K562 (cell line): ENCODE results near the gene ASGR1. TPM values are rescaled to one million over a fixed set of nuclear protein-coding genes. Genes with fewer than 3 reads are reported as not detected.

Experiments used
- ATAC-seq: fragments of 200-7000 bp; cut with Tn5 transposase; 3 replicates; pipeline ENCODE4 v1.9.1; 2020; ENCODE audit warnings: moderate library complexity
- BruUV-seq: library from RNA; stranded (reverse); fragments of 400-500 nt; replicated peaks from 2 replicates; lab custom pipeline; 2021; lab: Mats Ljungman, UMichigan
- CTCF ChIA-PET: fragments of 300-600 bp; formaldehyde crosslinking; extraction: SDS; loops from one replicate; lab custom pipeline; 2021; ENCODE audit warnings: low intra/inter-chr PET ratio; lab: Yijun Ruan, JAX
- POLR2A ChIA-PET: fragments of 300-600, 350-650 bp; sonication (Branson Sonifier 250); formaldehyde crosslinking; extraction: SDS; loops from one replicate; lab custom pipeline; 2021; ENCODE audit warnings: antibody characterized with exemption, inconsistent platforms; lab: Yijun Ruan, JAX
- DNase-seq, 4 experiments: peaks; one replicate each; pipeline versions ENCODE4 v3.0.0 to v3.0.0-alpha.2; 2011 to 2018; ENCODE audit warnings: low spot score in 3 of 4, mixed read lengths in 3 of 4; ENCODE audit errors: extremely low read depth in 1 of 4
- FAIRE-seq: peaks from 2 replicates; lab custom pipeline; 2011; peaks lifted over from hg19 to GRCh38; lab: Jason Lieb, UNC
- H2AFZ ChIP-seq: 2 replicates; pipeline ENCODE4 v1.6.0; 2011; ENCODE audit warnings: low read depth, low read length, control low read depth, inconsistent platforms
- H3K27ac ChIP-seq: fragments of 200-600 bp; 3 replicates; pipeline ENCODE4 v1.8.0; 2011; ENCODE audit warnings: low read depth, mild to moderate bottlenecking, control low read depth, inconsistent platforms, low read length, moderate library complexity, mixed read lengths; ENCODE audit errors: extremely low read depth
- H3K27me3 ChIP-seq, 2 experiments: fragments of 300-600 bp in 1 of 2; 2 replicates in 1 of 2; 3 replicates in 1 of 2; pipeline versions ENCODE4 v1.6.0 to v1.8.0; 2011; ENCODE audit warnings: inconsistent platforms in 2 of 2, low read length in 2 of 2, mild to moderate bottlenecking in 1 of 2, mixed read lengths in 1 of 2, moderate library complexity in 1 of 2; ENCODE audit not compliant: control insufficient read depth in 2 of 2, insufficient read depth in 2 of 2
- H3K36me3 ChIP-seq: fragments of 300-600 bp; 3 replicates; pipeline ENCODE4 v1.8.0; 2011; ENCODE audit warnings: mild to moderate bottlenecking, low read length, inconsistent platforms; ENCODE audit not compliant: control insufficient read depth, insufficient read depth
- H3K4me1 ChIP-seq, 2 experiments: fragments of 200-600 bp in 1 of 2; replicated peaks in 1 of 2; 2 replicates in 1 of 2; 3 replicates in 1 of 2; pipeline versions ENCODE4 v1.5.1 to v1.8.0; 2011; ENCODE audit warnings: inconsistent platforms in 2 of 2, low read length in 2 of 2, mild to moderate bottlenecking in 1 of 2, mixed read lengths in 1 of 2, moderate library complexity in 1 of 2; ENCODE audit not compliant: control insufficient read depth in 2 of 2, insufficient read depth in 2 of 2
- H3K4me2 ChIP-seq: 2 replicates; pipeline ENCODE4 v1.6.1; 2011; ENCODE audit warnings: low read length, control low read depth, inconsistent platforms, mixed read lengths; ENCODE audit not compliant: insufficient read depth
- H3K4me3 ChIP-seq: fragments of 200-600 bp; sonication (generic), shearing (Covaris generic); 2 replicates; pipeline ENCODE4 v1.5.1; 2016; ENCODE audit warnings: control low read depth, inconsistent platforms
- H3K79me2 ChIP-seq: fragments of 200-600 bp; 3 replicates; pipeline ENCODE4 v1.8.0; 2011; ENCODE audit warnings: low read length, inconsistent platforms; ENCODE audit not compliant: control insufficient read depth, insufficient read depth
- H3K9ac ChIP-seq, 2 experiments: 2 replicates each; pipeline versions ENCODE4 v1.6.0 to v1.6.1; 2011; ENCODE audit warnings: low read depth in 2 of 2, low read length in 2 of 2, control low read depth in 1 of 2, inconsistent platforms in 1 of 2, mild to moderate bottlenecking in 1 of 2, mixed read lengths in 1 of 2; ENCODE audit not compliant: insufficient read depth in 1 of 2
- H3K9me1 ChIP-seq: one replicate; pipeline ENCODE4 v1.6.0; 2011; ENCODE audit warnings: inconsistent platforms, mild to moderate bottlenecking, low read length, moderate library complexity; ENCODE audit not compliant: control insufficient read depth, insufficient read depth
- H3K9me3 ChIP-seq: replicated peaks from 2 replicates; pipeline ENCODE4 v1.5.1; 2011; ENCODE audit warnings: low read depth, low read length, inconsistent platforms; ENCODE audit not compliant: control insufficient read depth, insufficient read depth
- H4K20me1 ChIP-seq: replicated peaks from 2 replicates; pipeline ENCODE4 v1.6.1; 2011; ENCODE audit warnings: low read length, inconsistent platforms, mixed read lengths; ENCODE audit not compliant: control insufficient read depth, insufficient read depth
- ADNP ChIP-seq: fragments of 200-800 bp; sonication (Bioruptor generic); IDR thresholded peaks from 2 replicates; pipeline ENCODE4 v1.6.1; 2016; ENCODE audit warnings: missing genetic modification characterization, missing compliant biosample characterization
- HBP1 ChIP-seq: fragments of 450-650 bp; formaldehyde crosslinking; IDR thresholded peaks from 2 replicates; pipeline ENCODE4 v1.4.0; 2022; ENCODE audit warnings: missing genetic modification characterization
- HMG20A ChIP-seq: fragments of 450-650 bp; formaldehyde crosslinking; conservative IDR thresholded peaks from 2 replicates; pipeline ENCODE4 v1.4.0; 2020; ENCODE audit warnings: mild to moderate bottlenecking, mixed read lengths
- TSC22D4 ChIP-seq: fragments of 450-650 bp; IDR thresholded peaks from 2 replicates; pipeline ENCODE4 v1.6.1; 2016; ENCODE audit warnings: missing genetic modification characterization, missing biosample characterization, control low read depth
- ZNF197 ChIP-seq: fragments of 200-800 bp; sonication (Bioruptor generic); IDR thresholded peaks from 2 replicates; pipeline ENCODE4 v1.6.1; 2016; ENCODE audit warnings: low read depth, missing genetic modification characterization, missing compliant biosample characterization
- WGBS: fragments of 100-300 bp; shearing (Covaris generic); methylation state at CpG from one replicate; pipeline ENCODE4 v1.1.6; 2016; ENCODE audit warnings: low coverage, mixed read lengths; ENCODE audit not compliant: insufficient coverage; ENCODE audit errors: missing lambda C conversion rate; 5-methylcytosine and 5-hydroxymethylcytosine counted together
- in situ Hi-C: fragments of 300-500 bp; cut with MboI; formaldehyde crosslinking; loops from 4 replicates; pipeline ENCODE4 v1.15.0; 2018; ENCODE audit warnings: inconsistent platforms, mixed read lengths
- intact Hi-C: fragments of 100-400 bp; cut with micrococcal nuclease; formaldehyde crosslinking; loops from 2 replicates; pipeline ENCODE4 v1.14.2; 2022
- polyA plus RNA-seq, 8 experiments: library from polyadenylated mRNA; depleted of rRNA in 4 of 8; stranded (reverse) in 5 of 8; unstranded in 3 of 8; fragments of >200 nt; fragmentation: Nextera tagmentation in 2 of 8; fragmentation: Illumina TruSeq in 1 of 8; extraction: Ambion mirVana in 2 of 8; extraction: Trizol in 1 of 8; gene quantifications; 2 replicates each; pipeline versions ENCODE4 v1.2.1 to v1.2.3, GENCODE V29; 2011 to 2014; ENCODE audit warnings: inconsistent platforms in 1 of 8, missing spikeins in 1 of 8
- total RNA-seq, 7 experiments: library from RNA; depleted of rRNA in 6 of 7; stranded (reverse); fragments of >200 nt in 6 of 7; fragmentation: Illumina TruSeq in 2 of 7; extraction: Trizol in 2 of 7; gene quantifications; 2 replicates each; pipeline versions ENCODE4 v1.2.1 to v1.2.3, GENCODE V29; 2011 to 2021; ENCODE audit warnings: low replicate concordance in 1 of 7
- TF ChIP-seq, protein P1 (sequence below), 2 experiments: fragments of 450-650 bp; IDR thresholded peaks; 2 replicates each; pipeline ENCODE4 v1.6.1; 2016

Gene ASGR1
- total and polyA plus RNA-seq, 9 of the 15 experiments (the other 6 are each of a cell fraction or from before 2014, with no cell fraction given) = 0.11 to 1.0 (median 0.64) TPM; not detected in 2

- WGBS = 49% methylated on average over 5 of the region's 7 CpGs
- no peaks in the 10 kb centered on the region for H4K20me1 ChIP-seq
- ATAC-seq (no peak), DNase-seq (no peak), FAIRE-seq (peak; percentile 32)
- peaks cover 3 to 26% of the 10 kb centered on the region in 2 experiments; a peak in 3 of 5 replicates for H3K4me1 ChIP-seq
- no TSS peak for BruUV-seq
- no peak overlapping the region for H3K27ac ChIP-seq
- in situ Hi-C loops = no loop called here
- H3K4me3 ChIP-seq = no peak overlapping the region
- H3K9me1 ChIP-seq = no peaks in the 10 kb centered on the region
- H3K4me2 ChIP-seq = no peak overlapping the region
- no peak overlapping the region for H2AFZ ChIP-seq
- H3K9ac ChIP-seq = no peak overlapping the region
- 0 out of 2 replicates have a peak, but pooled peaks cover 3% of the 10 kb centered on the region for H3K9me3 ChIP-seq
- H3K79me2 ChIP-seq = no peaks in the 10 kb centered on the region
- peaks cover 0 to 14% of the 10 kb centered on the region in 2 experiments; a peak in 2 of 5 replicates for H3K27me3 ChIP-seq
- ChIA-PET POLR2A (no interaction called here), CTCF (interaction anchor here (0.6 to 1.1 kb wide), 2 partner anchors 129 to 576 kb away, joined by 3 read pairs; no protein-coding TSS in a partner anchor)
- no peaks in the 10 kb centered on the region for H3K36me3 ChIP-seq
- intact Hi-C loops = no loop called here
- TF ChIP-seq ZNF197 (CRISPR knock-in tag) (no peak), HMG20A (CRISPR knock-in tag) (no peak), TSC22D4 (peak; percentile 80), ADNP (peak; percentile 46; the same call in 1 of the 2 replicates), HBP1 (CRISPR knock-in tag) (peak; percentile 15; the same call in 1 of the 2 replicates)
- TF ChIP-seq, protein P1, sequence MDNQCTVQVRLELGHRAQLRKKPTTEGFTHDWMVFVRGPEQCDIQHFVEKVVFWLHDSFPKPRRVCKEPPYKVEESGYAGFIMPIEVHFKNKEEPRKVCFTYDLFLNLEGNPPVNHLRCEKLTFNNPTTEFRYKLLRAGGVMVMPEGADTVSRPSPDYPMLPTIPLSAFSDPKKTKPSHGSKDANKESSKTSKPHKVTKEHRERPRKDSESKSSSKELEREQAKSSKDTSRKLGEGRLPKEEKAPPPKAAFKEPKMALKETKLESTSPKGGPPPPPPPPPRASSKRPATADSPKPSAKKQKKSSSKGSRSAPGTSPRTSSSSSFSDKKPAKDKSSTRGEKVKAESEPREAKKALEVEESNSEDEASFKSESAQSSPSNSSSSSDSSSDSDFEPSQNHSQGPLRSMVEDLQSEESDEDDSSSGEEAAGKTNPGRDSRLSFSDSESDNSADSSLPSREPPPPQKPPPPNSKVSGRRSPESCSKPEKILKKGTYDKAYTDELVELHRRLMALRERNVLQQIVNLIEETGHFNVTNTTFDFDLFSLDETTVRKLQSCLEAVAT (IDR thresholded peaks at IDR 0.05) = 0 out of 4 replicates have a peak, but pooled peaks of 1 of the 2 experiments have one; percentile 14
Measured at GRCh38 chr17:7174603-7175326, 4.4 kb downstream of the ASGR1 start.
